GM11168 (cell line): ENCODE measurements around the gene CMYA5.
"Not testable (repeated sequence)": the region's sequence is repeated elsewhere in the genome, so short reads cannot be mapped to it uniquely, and the experiment has no call there.

Experiments used
- in situ Hi-C: fragments of 300-500 bp; cut with MboI; formaldehyde crosslinking; loops from one replicate; pipeline ENCODE4 v1.12.0; 2022; ENCODE audit warnings: low sequenced_read_pairs; ENCODE audit not compliant: unreplicated experiment

CMYA5 gene

GRCh38 chr5:79689541-79690466 is at the start of gene CMYA5:
TSS of gene CMYA5 (plus strand) at chr5:79689836. CDS start at chr5:79689908, 72 bp downstream.
- in situ Hi-C loops: no loop called here

- in situ Hi-C loops: no loop called here
These were observed 49.0 kb upstream of the CMYA5 start for GRCh38 chr5:79640571-79641055.

GRCh38 chr5:79641414-79641813 is 48.2 kb upstream of the CMYA5 start:
- in situ Hi-C loops: no loop called here

GRCh38 chr5:79642210-79642609 is 47.4 kb upstream of the CMYA5 start:
- in situ Hi-C loops: no loop called here

- in situ Hi-C loops: no loop called here
These were observed 35.8 kb upstream of the CMYA5 start for GRCh38 chr5:79653843-79654242.

- in situ Hi-C loops: no loop called here
These were observed 26.4 kb upstream of the CMYA5 start for GRCh38 chr5:79663212-79663611.

- in situ Hi-C loops: no loop called here
These were observed 22.9 kb upstream of the CMYA5 start for GRCh38 chr5:79666758-79667157.

- in situ Hi-C loops: no loop called here
These were observed 17.2 kb upstream of the CMYA5 start for GRCh38 chr5:79672392-79672791.

GRCh38 chr5:79676354-79676753 is 13.3 kb upstream of the CMYA5 start:
- in situ Hi-C loops: not testable (repeated sequence)

GRCh38 chr5:79682102-79682501 is 7.5 kb upstream of the CMYA5 start:
- in situ Hi-C loops: not testable (repeated sequence)

- in situ Hi-C loops: no loop called here
These were observed 4.9 kb upstream of the CMYA5 start for GRCh38 chr5:79684782-79685181.

GRCh38 chr5:79685627-79686026 is 4.0 kb upstream of the CMYA5 start:
- in situ Hi-C loops: no loop called here

- in situ Hi-C loops: no loop called here
These were observed 2.8 kb upstream of the CMYA5 start for GRCh38 chr5:79686799-79687198.

- in situ Hi-C loops: no loop called here
These were observed 1.7 kb upstream of the CMYA5 start for GRCh38 chr5:79687889-79688288.

GRCh38 chr5:79691007-79691406 is 1.4 kb downstream of the CMYA5 start:
- in situ Hi-C loops: no loop called here

GRCh38 chr5:79692596-79692995 is 3.0 kb downstream of the CMYA5 start:
- in situ Hi-C loops: no loop called here

- in situ Hi-C loops: no loop called here
These were observed 4.5 kb downstream of the CMYA5 start for GRCh38 chr5:79694183-79694582.

- in situ Hi-C loops: no loop called here
These were observed 5.0 kb downstream of the CMYA5 start for GRCh38 chr5:79694652-79695051.

- in situ Hi-C loops: no loop called here
These were observed 5.9 kb downstream of the CMYA5 start for GRCh38 chr5:79695526-79695925.

- in situ Hi-C loops: no loop called here
These were observed 7.9 kb downstream of the CMYA5 start for GRCh38 chr5:79697222-79698170.
